ENCODE measurements around the gene RITA1.
"Not testable (repeated sequence)": the region's sequence is repeated elsewhere in the genome, so short reads cannot be mapped to it uniquely, and the experiment has no call there.

RITA1 gene

GRCh38 chr12:113185180-113186032 lies at the start of gene RITA1, which contains the start of gene DDX54:
TSS of gene RITA1 (plus strand) at chr12:113185721. CDS start at chr12:113186747, 1,026 bp downstream.
TSS of gene DDX54 (minus strand) at chr12:113185478. CDS start at chr12:113185451, 27 bp downstream.
- no peak for DNase-seq (ENCODE audit: low read depth)

- no peak for DNase-seq (ENCODE audit: low read depth)
These were observed 49.2 kb upstream of the RITA1 start for GRCh38 chr12:113136128-113136989.

- no peak for DNase-seq (ENCODE audit: low read depth)
These were observed 48.5 kb upstream of the RITA1 start for GRCh38 chr12:113136990-113137511.

- DNase-seq (ENCODE audit: low read depth): no peak
These were observed 47.4 kb upstream of the RITA1 start for GRCh38 chr12:113137861-113138783.

GRCh38 chr12:113138826-113139225 lies 46.7 kb upstream of the RITA1 start:
- no peak for DNase-seq (ENCODE audit: low read depth)

- no peak for DNase-seq (ENCODE audit: low read depth)
These were observed 44.8 kb upstream of the RITA1 start for GRCh38 chr12:113140706-113141105.

- not testable (repeated sequence) for DNase-seq (ENCODE audit: low read depth)
These were observed 43.8 kb upstream of the RITA1 start for GRCh38 chr12:113141716-113142115.

- DNase-seq (ENCODE audit: low read depth): no peak
These were observed 43.2 kb upstream of the RITA1 start for GRCh38 chr12:113142173-113142885.

DNA sequence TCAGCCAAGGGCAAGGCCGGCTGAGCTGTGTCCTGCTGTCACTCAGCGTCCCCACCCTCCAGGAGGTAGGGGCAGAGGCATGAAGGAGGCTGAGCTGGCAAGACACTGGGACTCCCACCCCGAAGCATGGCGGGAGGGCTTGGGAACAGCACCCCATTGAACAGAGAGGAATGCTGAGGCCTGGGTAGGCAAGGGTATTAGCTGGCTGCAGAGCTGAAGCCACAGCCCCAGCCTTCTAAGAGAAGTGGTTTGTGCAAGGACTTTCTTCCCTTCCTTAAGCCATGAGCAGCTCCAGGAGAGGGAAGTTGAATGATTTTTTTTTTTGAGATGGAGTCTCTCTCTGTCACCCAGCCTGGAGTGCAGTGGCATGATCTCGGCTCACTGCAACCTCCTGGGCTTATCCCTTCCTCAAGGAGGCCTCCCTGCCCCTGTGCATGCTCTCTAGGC lies 42.6 kb upstream of the RITA1 start:
- DNase-seq (ENCODE audit: low read depth): no peak

DNA sequence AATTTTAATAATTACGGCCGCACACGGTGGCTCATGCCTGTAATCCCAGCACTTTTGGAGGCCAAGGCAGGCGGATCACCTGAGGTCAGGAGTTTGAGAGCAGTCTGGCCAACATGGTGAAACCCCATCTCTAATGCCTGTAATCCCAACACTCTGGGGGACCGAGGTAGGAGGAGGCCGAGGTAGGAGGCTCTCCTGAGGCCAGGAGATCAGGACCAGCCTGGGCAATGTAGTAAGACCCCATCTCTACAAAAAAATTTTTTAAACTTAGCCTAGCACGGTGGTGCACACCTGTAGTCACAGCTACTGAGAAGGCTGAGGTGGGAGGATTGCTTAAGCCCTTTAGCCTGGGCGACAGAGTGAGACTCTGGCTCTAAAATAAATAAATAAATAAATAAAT lies 41.6 kb upstream of the RITA1 start:
- DNase-seq (ENCODE audit: low read depth): no peak

DNA sequence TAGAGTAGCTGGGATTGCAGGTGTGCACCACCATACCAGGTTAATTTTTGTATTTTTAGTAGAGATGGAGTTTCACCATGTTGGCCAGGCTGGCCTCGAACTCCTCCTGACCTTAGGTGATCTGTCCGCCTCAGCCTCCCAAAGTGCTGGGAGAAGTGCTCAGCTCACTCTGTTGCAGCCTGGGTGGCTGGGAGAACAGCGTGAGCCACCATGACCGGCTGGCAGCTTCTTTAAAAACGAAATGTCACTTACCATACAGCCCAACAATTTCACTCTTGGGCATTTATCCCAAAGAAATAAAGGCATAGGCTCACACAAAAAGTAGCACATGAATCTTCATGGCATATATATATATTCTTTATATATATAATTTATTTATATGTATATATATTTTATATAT lies 40.7 kb upstream of the RITA1 start:
- no peak for DNase-seq (ENCODE audit: low read depth)

DNA sequence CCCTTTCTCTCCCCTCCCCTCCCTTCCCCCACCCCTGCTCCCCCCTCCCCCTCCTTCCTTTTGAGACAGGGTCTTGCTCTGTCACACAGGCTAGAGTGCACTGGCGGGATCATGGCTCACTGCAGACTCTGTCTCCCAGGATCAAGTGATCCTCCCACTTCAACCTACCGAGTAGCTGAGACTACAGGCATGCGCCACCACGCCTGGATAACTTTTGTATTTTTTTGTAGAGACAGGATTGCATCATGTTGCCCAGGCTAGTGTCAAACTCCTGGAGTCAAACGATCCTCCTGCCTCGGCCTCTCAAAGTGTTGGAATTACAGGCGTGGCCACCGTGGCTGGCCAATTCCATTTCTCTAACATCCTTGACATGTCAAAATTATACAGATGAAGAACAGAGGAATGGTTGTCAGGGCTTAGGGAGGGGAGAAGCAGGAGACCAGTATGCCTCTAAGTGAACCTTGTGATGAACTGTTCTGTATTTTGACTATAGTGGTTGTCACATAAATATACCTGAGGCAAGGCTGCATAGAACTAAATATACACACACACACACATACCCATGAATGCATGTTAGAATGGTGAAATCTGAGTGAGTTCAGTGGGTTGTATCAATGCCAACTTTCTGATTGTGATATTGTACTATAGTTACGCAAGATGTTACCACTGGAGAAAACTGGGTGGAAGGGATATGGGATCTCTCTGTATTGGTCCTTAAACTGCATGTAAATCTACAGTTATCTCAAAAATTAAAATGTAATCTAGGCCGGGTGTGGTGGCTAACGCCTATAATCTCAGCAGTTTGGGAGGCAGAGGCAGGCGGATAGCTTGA lies 39.6 kb upstream of the RITA1 start:
- DNase-seq (ENCODE audit: low read depth): no peak

GRCh38 chr12:113146999-113147398 lies 38.5 kb upstream of the RITA1 start:
- no peak for DNase-seq (ENCODE audit: low read depth)

GRCh38 chr12:113149361-113150150 lies 36.0 kb upstream of the RITA1 start, which contains the start of gene CFAP73:
TSS of gene CFAP73 (plus strand) at chr12:113149724. CDS start at chr12:113149858, 134 bp downstream.
- DNase-seq (ENCODE audit: low read depth): peak; percentile 67

- DNase-seq (ENCODE audit: low read depth): no peak
These were observed 33.9 kb upstream of the RITA1 start for GRCh38 chr12:113151655-113152054.

- no peak for DNase-seq (ENCODE audit: low read depth)
These were observed 33.2 kb upstream of the RITA1 start for GRCh38 chr12:113152196-113152834.

GRCh38 chr12:113152835-113153814 lies 32.4 kb upstream of the RITA1 start:
- peak; percentile 36 for DNase-seq (ENCODE audit: low read depth)

Measured in GM04504 (cell line).